ENCODE data around the gene JUN. TPM values are rescaled to one million over a fixed set of nuclear protein-coding genes. Genes with fewer than 3 reads are reported as not detected.

Gene JUN
- total and polyA plus RNA-seq, 2 of the 13 experiments (the other 11 are each of a cell fraction or from before 2014, with no cell fraction given) = 18.2 to 22.3 TPM

DNA sequence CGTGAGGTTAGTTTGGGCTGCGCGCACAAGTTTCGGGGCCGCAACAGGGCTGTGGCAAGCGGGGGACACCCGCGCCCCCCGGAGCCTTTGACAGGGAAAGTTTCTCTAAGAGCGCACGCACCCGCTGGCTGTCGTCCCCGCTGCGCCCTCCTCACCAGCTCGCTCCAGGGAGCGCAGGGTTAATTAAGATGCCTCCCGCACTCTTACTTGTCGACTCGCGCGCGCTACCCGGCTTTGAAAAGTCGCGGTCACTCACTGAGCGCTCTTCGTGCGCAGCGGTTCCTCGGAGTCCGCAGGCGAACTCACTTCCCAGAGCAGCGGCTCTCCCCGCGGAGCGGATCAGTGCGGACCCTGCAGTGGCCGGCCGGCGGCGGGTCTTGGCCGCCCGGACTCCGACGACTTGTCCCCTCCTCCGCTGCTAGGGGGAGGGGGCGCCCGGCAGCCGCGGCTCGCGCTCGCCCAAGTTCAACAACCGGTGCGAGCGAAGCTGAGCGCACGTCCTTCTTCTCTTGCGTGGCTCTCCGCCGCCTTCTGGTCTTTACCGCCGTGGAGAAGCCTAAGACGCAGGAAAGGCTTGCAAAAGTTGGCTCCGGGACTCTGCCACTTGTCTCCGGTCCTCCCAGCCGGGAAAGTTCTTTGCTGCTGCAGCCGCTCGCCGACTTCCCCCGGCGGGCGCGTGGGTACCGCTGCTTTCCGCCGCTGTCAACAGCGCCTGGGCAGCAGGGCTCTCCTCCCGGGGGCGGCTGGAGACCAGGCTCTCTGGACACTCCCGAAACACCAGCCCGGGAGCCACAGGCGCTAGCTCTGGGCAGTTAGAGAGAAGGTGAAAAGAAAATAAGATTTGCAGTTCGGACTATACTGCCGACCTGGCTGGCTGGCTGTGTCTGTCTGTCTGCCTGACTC lies 506 bp downstream of the JUN start:
- intact Hi-C loops (cut with micrococcal nuclease; ENCODE audit: unreplicated experiment) = loop anchor here (10.0 kb wide), 4 partner anchors 361 to 911 kb away; no protein-coding TSS in a partner anchor
- ATAC-seq = peak; percentile 54
- DNase-seq (ENCODE audit: low spot score) = no peak
- Histone ChIP-seq H3K4me1 (ENCODE audit: insufficient read depth, low read length) (peaks cover 36% of the 10 kb centered on the region), H3K36me3 (replicated peaks in 1 of 2; ENCODE audit: control insufficient read depth in 1 of 2, insufficient read depth in 2 of 2, low read length in 2 of 2) (no peaks in the 10 kb centered on the region), H3K27me3 (ENCODE audit: control insufficient read depth in 1 of 2, insufficient read depth in 2 of 2, low read length in 2 of 2) (no peaks in the 10 kb centered on the region; a peak in 1 of 5 replicates), H2AFZ (ENCODE audit: low read length) (no peak overlapping the region), H3K9me3 (ENCODE audit: low read length) (no peaks in the 10 kb centered on the region), H3K9ac (ENCODE audit: insufficient read depth, low read depth, low read length) (peak overlapping the region; percentile 98), H3K79me2 (ENCODE audit: insufficient read depth, low read length) (peaks cover 24% of the 10 kb centered on the region), H3K27ac (ENCODE audit: extremely low read length, insufficient read depth, low read length) (peak overlapping the region; percentile 86), H3K4me3 (replicated peaks in 1 of 3; ENCODE audit: insufficient read depth in 1 of 3, low read depth in 2 of 3, low read length in 3 of 3) (peak overlapping the region; percentile 82 to 87 (median 84)), H4K20me1 (ENCODE audit: insufficient read depth, low read length) (peaks cover 32% of the 10 kb centered on the region), H3K4me2 (ENCODE audit: low read depth, low read length) (peak overlapping the region; percentile 79)
- POLR2A ChIA-PET = interaction anchor here (0.6 to 3.8 kb wide), 36 partner anchors 10 to 976 kb away, joined by 3 to 31 read pairs (median 4); partner anchors contain the start of genes FGGY and MYSM1
- CTCF ChIA-PET (ENCODE audit: low intra/inter-chr PET ratio, low total read pairs) = interaction anchor here (0.9 kb wide), 1 partner anchor 14 kb away, joined by 3 read pairs; no protein-coding TSS in a partner anchor
- TSS peak; percentile 63 for BruUV-seq (replicated peaks)
- FAIRE-seq = no peak
- under 1% methylated on average over 19 of the region's 86 CpGs for WGBS (ENCODE audit: low lambda C conversion rate)
- in situ Hi-C loops (cut with HindIII; ENCODE audit: extremely low pct_ligation_motif_present, low pct_unique_long_range_greater_than_20kb) = loop anchor here (5.0 to 10.0 kb wide), 3 partner anchors 41 to 511 kb away; partner anchors contain the start of gene FGGY
- no peak for TF ChIP-seq ZNF530 (CRISPR knock-in tag; IDR thresholded peaks at IDR 0.05; ENCODE audit: low read depth)
- no peak for TF ChIP-seq KMT2B (CRISPR knock-in tag; IDR thresholded peaks at IDR 0.05)
- TF ChIP-seq THAP8 (CRISPR knock-in tag; IDR thresholded peaks at IDR 0.05; ENCODE audit: borderline replicate concordance) = 0 out of 2 replicates have a peak, but pooled peaks have one; percentile 27
- TF ChIP-seq ZBTB7B (CRISPR knock-in tag; IDR thresholded peaks at IDR 0.05) = 0 out of 2 replicates have a peak, but pooled peaks have one; percentile 11
- peak; percentile 87 for TF ChIP-seq ZNF652 (CRISPR knock-in tag; IDR thresholded peaks at IDR 0.05; ENCODE audit: borderline replicate concordance, low read depth)
- 0 out of 2 replicates have a peak, but pooled peaks have one; percentile 27 for TF ChIP-seq SIN3A (IDR thresholded peaks at IDR 0.05; ENCODE audit: borderline replicate concordance, low read depth, low read length)
- peak; percentile 9; the same call in 1 of the 2 replicates for TF ChIP-seq STAG1 (CRISPR knock-in tag; IDR thresholded peaks at IDR 0.05)
- TF ChIP-seq, protein P1, sequence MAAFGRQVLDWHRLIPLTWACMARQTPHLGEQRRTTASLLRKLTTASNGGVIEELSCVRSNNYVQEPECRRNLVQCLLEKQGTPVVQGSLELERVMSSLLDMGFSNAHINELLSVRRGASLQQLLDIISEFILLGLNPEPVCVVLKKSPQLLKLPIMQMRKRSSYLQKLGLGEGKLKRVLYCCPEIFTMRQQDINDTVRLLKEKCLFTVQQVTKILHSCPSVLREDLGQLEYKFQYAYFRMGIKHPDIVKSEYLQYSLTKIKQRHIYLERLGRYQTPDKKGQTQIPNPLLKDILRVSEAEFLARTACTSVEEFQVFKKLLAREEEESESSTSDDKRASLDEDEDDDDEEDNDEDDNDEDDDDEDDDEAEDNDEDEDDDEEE (CRISPR knock-in tag; IDR thresholded peaks at IDR 0.05) = 0 out of 2 replicates have a peak, but pooled peaks have one; percentile 31
- TF ChIP-seq, protein P2, sequence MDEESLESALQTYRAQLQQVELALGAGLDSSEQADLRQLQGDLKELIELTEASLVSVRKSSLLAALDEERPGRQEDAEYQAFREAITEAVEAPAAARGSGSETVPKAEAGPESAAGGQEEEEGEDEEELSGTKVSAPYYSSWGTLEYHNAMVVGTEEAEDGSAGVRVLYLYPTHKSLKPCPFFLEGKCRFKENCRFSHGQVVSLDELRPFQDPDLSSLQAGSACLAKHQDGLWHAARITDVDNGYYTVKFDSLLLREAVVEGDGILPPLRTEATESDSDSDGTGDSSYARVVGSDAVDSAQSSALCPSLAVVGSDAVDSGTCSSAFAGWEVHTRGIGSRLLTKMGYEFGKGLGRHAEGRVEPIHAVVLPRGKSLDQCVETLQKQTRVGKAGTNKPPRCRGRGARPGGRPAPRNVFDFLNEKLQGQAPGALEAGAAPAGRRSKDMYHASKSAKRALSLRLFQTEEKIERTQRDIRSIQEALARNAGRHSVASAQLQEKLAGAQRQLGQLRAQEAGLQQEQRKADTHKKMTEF (CRISPR knock-in tag; IDR thresholded peaks at IDR 0.05) = 0 out of 2 replicates have a peak, but pooled peaks have one; percentile 5
- TF ChIP-seq ZNF317 (CRISPR knock-in tag; IDR thresholded peaks at IDR 0.05) = 0 out of 2 replicates have a peak, but pooled peaks have one; percentile 55
- TF ChIP-seq ZBTB21 (CRISPR knock-in tag; IDR thresholded peaks at IDR 0.05) = 0 out of 2 replicates have a peak, but pooled peaks have one; percentile 6
- TF ChIP-seq, protein P3, sequence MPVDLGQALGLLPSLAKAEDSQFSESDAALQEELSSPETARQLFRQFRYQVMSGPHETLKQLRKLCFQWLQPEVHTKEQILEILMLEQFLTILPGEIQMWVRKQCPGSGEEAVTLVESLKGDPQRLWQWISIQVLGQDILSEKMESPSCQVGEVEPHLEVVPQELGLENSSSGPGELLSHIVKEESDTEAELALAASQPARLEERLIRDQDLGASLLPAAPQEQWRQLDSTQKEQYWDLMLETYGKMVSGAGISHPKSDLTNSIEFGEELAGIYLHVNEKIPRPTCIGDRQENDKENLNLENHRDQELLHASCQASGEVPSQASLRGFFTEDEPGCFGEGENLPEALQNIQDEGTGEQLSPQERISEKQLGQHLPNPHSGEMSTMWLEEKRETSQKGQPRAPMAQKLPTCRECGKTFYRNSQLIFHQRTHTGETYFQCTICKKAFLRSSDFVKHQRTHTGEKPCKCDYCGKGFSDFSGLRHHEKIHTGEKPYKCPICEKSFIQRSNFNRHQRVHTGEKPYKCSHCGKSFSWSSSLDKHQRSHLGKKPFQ (CRISPR knock-in tag; IDR thresholded peaks at IDR 0.05; ENCODE audit: insufficient replicate concordance) = peak; percentile 23
- 0 out of 2 replicates have a peak, but pooled peaks have one; percentile 24 for TF ChIP-seq ZNF543 (CRISPR knock-in tag; IDR thresholded peaks at IDR 0.05)

Data from HepG2 (cell line).